Fibroblast of lung (primary cell): ENCODE data around the gene EML2. TPM values are rescaled to one million over a fixed set of nuclear protein-coding genes. Genes with fewer than 3 reads are reported as not detected.

ENCODE experiments used
- DNase-seq, 2 donors: peaks; one replicate each; pipeline versions ENCODE4 v3.0.0 to v3.0.0-alpha.2; 2010; ENCODE audit warnings: low read depth in 2 of 2
- H2AFZ ChIP-seq: 2 replicates; pipeline ENCODE4 v1.5.1; 2012; ENCODE audit warnings: low read length, control low read depth, inconsistent platforms
- H3K27ac ChIP-seq: 2 replicates; pipeline ENCODE4 v1.5.1; 2011; ENCODE audit warnings: low read length, control low read depth; ENCODE audit not compliant: insufficient read depth
- H3K27me3 ChIP-seq: 2 replicates; pipeline ENCODE4 v1.5.1; 2011; ENCODE audit warnings: mild to moderate bottlenecking, low read length; ENCODE audit not compliant: control insufficient read depth, insufficient read depth
- H3K36me3 ChIP-seq: 2 replicates; pipeline ENCODE4 v1.5.1; 2011; ENCODE audit warnings: low read length; ENCODE audit not compliant: control insufficient read depth, insufficient read depth
- H3K4me1 ChIP-seq: 2 replicates; pipeline ENCODE4 v1.5.1; 2011; ENCODE audit warnings: low read length; ENCODE audit not compliant: control insufficient read depth, insufficient read depth; ENCODE audit errors: extremely low read depth
- H3K4me2 ChIP-seq: 2 replicates; pipeline ENCODE4 v1.5.1; 2011; ENCODE audit warnings: low read length, control low read depth; ENCODE audit not compliant: insufficient read depth; ENCODE audit errors: extremely low read depth
- H3K4me3 ChIP-seq, 4 experiments: fragments of 200-600 bp in 1 of 4; sonication (generic) in 1 of 4; replicated peaks in 1 of 4; 2 replicates each; pipeline ENCODE4 v1.5.1; 2011 to 2016; ENCODE audit warnings: low read length in 4 of 4, low read depth in 3 of 4, mild to moderate bottlenecking in 3 of 4, control low read depth in 2 of 4, inconsistent platforms in 1 of 4, mixed read lengths in 1 of 4; ENCODE audit not compliant: insufficient read depth in 1 of 4; ENCODE audit errors: control extremely low read depth in 1 of 4
- H3K79me2 ChIP-seq: 2 replicates; pipeline ENCODE4 v1.5.1; 2012; ENCODE audit warnings: mild to moderate bottlenecking, low read length, inconsistent platforms; ENCODE audit not compliant: control insufficient read depth, insufficient read depth
- H3K9ac ChIP-seq: 2 replicates; pipeline ENCODE4 v1.5.1; 2011; ENCODE audit warnings: mild to moderate bottlenecking, low read length, control low read depth; ENCODE audit not compliant: insufficient read depth
- H3K9me3 ChIP-seq: 2 replicates; pipeline ENCODE4 v1.5.1; 2012; ENCODE audit warnings: low read depth, low read length; ENCODE audit not compliant: control insufficient read depth, insufficient read depth
- H4K20me1 ChIP-seq: 2 replicates; pipeline ENCODE4 v1.5.1; 2011; ENCODE audit warnings: low read length; ENCODE audit not compliant: control insufficient read depth, insufficient read depth; ENCODE audit errors: extremely low read depth
- CTCF ChIP-seq, 2 donors: IDR thresholded peaks in 1 of 2; conservative IDR thresholded peaks in 1 of 2; 1 replicate in 1 of 2; 2 replicates in 1 of 2; pipeline ENCODE4 v1.5.1; 2011 to 2012; ENCODE audit warnings: low read length in 2 of 2, control low read depth in 1 of 2, inconsistent platforms in 1 of 2, low read depth in 1 of 2, mild to moderate bottlenecking in 1 of 2
- EZH2 ChIP-seq: IDR thresholded peaks from 2 replicates; pipeline ENCODE4 v1.5.1; 2012; ENCODE audit warnings: low read length, control low read depth, mild to moderate bottlenecking; ENCODE audit errors: missing control alignments
- polyA plus RNA-seq, 2 donors: library from polyadenylated mRNA; depleted of rRNA in 1 of 2; stranded (reverse) in 1 of 2; unstranded in 1 of 2; fragments of >200 nt; gene quantifications; 2 replicates each; pipeline ENCODE4 v1.2.1, GENCODE V29; 2011 to 2012; ENCODE audit warnings: missing spikeins in 1 of 2
- total RNA-seq: library from RNA; depleted of rRNA; stranded (reverse); fragments of >200 nt; gene quantifications from 2 replicates; pipeline ENCODE4 v1.2.1, GENCODE V29; 2014

EML2 gene
- total and polyA plus RNA-seq, 2 donors (not counting 1 experiment from before 2014, with no cell fraction given) = 11.2 to 69.9 TPM

GRCh38 chr19:45670670-45671453 is 31.7 kb upstream of the EML2 start:
- no peak overlapping the region for H3K27ac ChIP-seq
- peaks cover 12% of the 10 kb centered on the region for H3K4me1 ChIP-seq
- no peaks in the 10 kb centered on the region for H3K36me3 ChIP-seq
- no peak overlapping the region for H2AFZ ChIP-seq
- H4K20me1 ChIP-seq = no peaks in the 10 kb centered on the region
- TF ChIP-seq EZH2 (no peak), CTCF (conservative IDR thresholded peaks at IDR 0.05 in 1 of 2, IDR thresholded peaks at IDR 0.05 in 1 of 2; ENCODE audit: low read depth in 1 of 2, low read length in 2 of 2) (no peak)
- DNase-seq = peak; percentile 14 to 72
- H3K9ac ChIP-seq = no peak overlapping the region
- no peaks in the 10 kb centered on the region for H3K9me3 ChIP-seq
- H3K79me2 ChIP-seq = no peaks in the 10 kb centered on the region
- peaks cover 7% of the 10 kb centered on the region for H3K27me3 ChIP-seq
- no peak overlapping the region for H3K4me3 ChIP-seq
- no peak overlapping the region for H3K4me2 ChIP-seq

- no peak overlapping the region for H3K27ac ChIP-seq
- TF ChIP-seq CTCF (conservative IDR thresholded peaks at IDR 0.05 in 1 of 2, IDR thresholded peaks at IDR 0.05 in 1 of 2; ENCODE audit: low read depth in 1 of 2, low read length in 2 of 2) (no peak), EZH2 (peak; percentile 67)
- H3K9ac ChIP-seq = no peak overlapping the region
- H3K9me3 ChIP-seq = no peaks in the 10 kb centered on the region
- no peaks in the 10 kb centered on the region for H4K20me1 ChIP-seq
- DNase-seq = no peak
- H2AFZ ChIP-seq = peak overlapping the region; percentile 72
- peak overlapping the region; percentile 97 for H3K4me2 ChIP-seq
- no peaks in the 10 kb centered on the region for H3K79me2 ChIP-seq
- H3K27me3 ChIP-seq = peaks cover 7% of the 10 kb centered on the region
- peak overlapping the region; percentile 11 to 43 (median 30) for H3K4me3 ChIP-seq
- peaks cover 12% of the 10 kb centered on the region for H3K4me1 ChIP-seq
- H3K36me3 ChIP-seq = no peaks in the 10 kb centered on the region
Measured at GRCh38 chr19:45668342-45668871, 29.2 kb upstream of the EML2 start.

DNA sequence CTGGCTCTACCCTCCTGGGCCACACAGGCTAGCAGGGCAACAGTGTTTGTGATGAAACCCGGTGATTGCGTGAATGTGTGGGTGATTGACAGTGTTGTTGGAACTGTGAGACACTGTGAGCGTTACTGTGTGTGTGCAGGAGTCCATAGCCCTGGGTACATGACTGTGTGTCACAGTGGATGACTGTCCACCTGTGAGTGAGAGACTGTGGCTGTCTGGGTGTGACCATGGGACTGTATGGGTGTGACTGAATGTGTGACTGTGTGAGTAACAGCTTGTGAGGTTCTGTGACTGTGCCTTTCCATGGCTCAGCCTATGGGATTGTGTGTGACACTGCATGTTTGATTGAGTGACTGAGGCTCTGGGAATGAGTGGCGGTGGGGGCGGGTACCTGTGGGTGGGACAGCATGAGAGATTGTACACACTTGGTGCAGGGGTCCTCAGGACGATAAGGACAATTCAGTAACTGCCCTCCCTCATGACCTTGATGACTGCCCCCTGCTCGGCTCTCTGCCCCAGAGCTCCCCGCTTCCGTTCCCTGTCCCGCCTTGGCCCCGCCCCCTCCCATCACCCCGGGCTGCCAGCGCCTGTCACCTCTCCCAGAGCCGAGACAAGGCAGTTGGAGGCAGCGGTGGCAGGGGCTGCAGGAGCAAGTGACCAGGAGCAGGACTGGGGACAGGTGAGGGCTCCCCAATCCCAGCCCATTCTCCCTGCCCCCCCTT is 28.6 kb upstream of the EML2 start, which contains the start of gene GIPR:
TSS of gene GIPR (plus strand) at position 602 of the 722 bp plus-strand sequence. CDS start 1,300 bp downstream, outside the sequence.
- H3K9ac ChIP-seq = no peak within 1 kb of the TSS
- H3K9me3 ChIP-seq = no peaks in the 10 kb centered on the region
- H3K27me3 ChIP-seq = peaks cover 7% of the 10 kb centered on the region
- peak in 1 of 2 donors; percentile 14 for DNase-seq
- peak within 1 kb of the TSS; percentile 11 to 43 (median 30) for H3K4me3 ChIP-seq
- H3K79me2 ChIP-seq = no peaks in the 10 kb centered on the region
- H3K4me2 ChIP-seq = peak within 1 kb of the TSS; percentile 97
- no peak within 1 kb of the TSS for H3K27ac ChIP-seq
- H3K4me1 ChIP-seq = peaks cover 12% of the 10 kb centered on the region
- H3K36me3 ChIP-seq = no peaks in the 10 kb centered on the region
- H2AFZ ChIP-seq = peak within 1 kb of the TSS; percentile 72
- H4K20me1 ChIP-seq = no peaks in the 10 kb centered on the region
- no peak for TF ChIP-seq EZH2
- no peak for TF ChIP-seq CTCF (conservative IDR thresholded peaks at IDR 0.05 in 1 of 2, IDR thresholded peaks at IDR 0.05 in 1 of 2; ENCODE audit: low read depth in 1 of 2, low read length in 2 of 2)
